SK-MEL-5 (cell line): ENCODE data around the gene ESYT2. TPM values are rescaled to one million over a fixed set of nuclear protein-coding genes. Genes with fewer than 3 reads are reported as not detected.
A peak's percentile ranks its signal among the peaks of the same experiment; 100 is the strongest.

Experiments used
- DNase-seq: peaks from one replicate; pipeline ENCODE4 v3.0.0-alpha.2; 2016; ENCODE audit warnings: low read depth, low spot score
- in situ Hi-C: cut with HindIII; loops from 2 replicates; pipeline ENCODE4 v1.10.0; 2016; ENCODE audit warnings: low sequenced_read_pairs, high pct_unique_total_duplicates, low pct_unique_long_range_greater_than_20kb
- total RNA-seq: library from RNA; depleted of rRNA; stranded (reverse); fragments of >200 nt; shearing (Covaris generic); gene quantifications from 2 replicates; pipeline ENCODE4 v1.2.3, GENCODE V29; 2014

ESYT2 gene
- total RNA-seq, 1 experiment from 2014 or later = 97.7 TPM

- in situ Hi-C loops = no loop called here
- DNase-seq = no peak
Observed at GRCh38 chr7:158834878-158835784, 5.8 kb upstream of the ESYT2 start.

GRCh38 chr7:158832994-158833393, 3.7 kb upstream of the ESYT2 start:
- no peak for DNase-seq
- in situ Hi-C loops = no loop called here

- no peak for DNase-seq
- in situ Hi-C loops = no loop called here
Observed at GRCh38 chr7:158831738-158832091, 2.4 kb upstream of the ESYT2 start.

DNA sequence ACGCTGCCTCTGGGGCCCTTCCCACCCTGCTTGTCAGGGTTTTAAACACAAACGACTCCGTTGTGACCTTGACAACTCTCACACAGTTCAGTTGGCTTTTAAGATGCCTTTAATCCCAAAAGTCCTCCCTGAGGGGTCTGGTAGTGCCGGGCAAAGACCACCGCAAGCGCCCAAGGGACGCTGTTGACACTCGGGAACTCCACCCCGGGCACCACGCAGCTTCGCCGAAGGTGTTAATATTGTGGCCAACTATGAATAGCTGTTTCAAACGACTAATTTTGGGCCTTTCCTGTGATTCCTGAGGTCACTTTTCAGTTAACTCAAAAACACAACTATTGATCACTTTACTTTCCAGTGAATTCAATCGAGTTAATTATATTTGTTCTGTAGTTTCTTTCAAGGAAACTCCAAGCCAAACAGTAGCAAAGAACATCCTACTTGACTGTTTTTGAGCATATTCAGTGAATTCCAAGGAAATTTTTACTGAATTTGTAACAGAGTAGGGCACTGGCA, 958 bp upstream of the ESYT2 start:
- no peak for DNase-seq
- in situ Hi-C loops = no loop called here

DNA sequence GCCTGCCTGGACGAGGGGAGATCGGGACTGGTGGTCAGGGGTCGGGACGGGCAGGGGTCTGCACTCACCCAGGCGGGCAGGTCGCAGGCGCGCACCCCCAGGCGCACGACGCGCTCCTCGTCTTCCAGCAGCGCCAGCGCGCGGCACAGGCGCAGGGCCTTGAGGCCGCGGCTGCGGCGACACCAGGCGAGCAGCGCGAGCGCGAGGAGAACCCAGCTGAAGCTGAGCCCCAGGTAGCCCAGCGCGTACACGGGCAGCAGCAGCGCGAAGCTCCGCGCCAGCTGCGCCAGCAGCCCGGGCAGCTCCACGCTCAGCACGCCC, 328 bp downstream of the ESYT2 start:
- peak; percentile 69 for DNase-seq
- in situ Hi-C loops = no loop called here

- DNase-seq = peak; percentile 22
- in situ Hi-C loops = no loop called here
Observed at GRCh38 chr7:158828133-158829020, 932 bp downstream of the ESYT2 start.

DNA sequence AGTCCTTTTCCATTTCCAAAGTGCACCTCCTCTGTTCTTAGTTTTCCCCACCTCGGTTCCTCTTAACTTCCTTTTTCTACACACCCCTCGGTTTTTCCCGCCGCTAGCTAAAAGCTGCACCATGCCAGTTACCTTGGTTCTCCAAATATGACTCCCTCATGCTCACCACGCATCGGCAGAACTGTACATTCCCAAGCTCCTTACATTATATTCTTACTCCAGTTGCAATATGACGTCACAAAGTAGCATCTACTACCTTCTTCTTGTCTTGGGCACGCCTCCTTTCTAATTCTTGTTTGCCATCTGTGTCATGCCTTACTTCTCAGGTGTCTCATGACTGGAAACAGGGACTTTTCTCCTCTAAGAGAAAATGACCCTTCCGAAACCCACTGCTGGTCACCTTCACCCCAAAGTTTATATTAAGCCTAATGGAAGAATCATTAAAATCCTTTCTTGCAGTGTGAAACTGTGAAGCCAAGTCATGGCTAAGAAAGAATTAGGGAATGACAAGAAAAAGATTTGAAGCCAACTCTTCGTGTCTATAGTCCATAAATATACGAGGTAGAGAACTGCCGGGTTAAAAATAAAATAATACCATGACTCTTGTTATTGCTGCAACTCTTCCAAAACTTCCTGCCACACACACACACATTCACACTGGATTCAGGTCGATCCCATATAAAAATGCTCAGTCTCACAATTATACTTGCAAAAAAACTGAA, 1.7 kb downstream of the ESYT2 start:
- peak; percentile 63 for DNase-seq
- in situ Hi-C loops = no loop called here

GRCh38 chr7:158825628-158826289, 3.5 kb downstream of the ESYT2 start:
- in situ Hi-C loops = no loop called here
- no peak for DNase-seq

- in situ Hi-C loops = no loop called here
Observed at GRCh38 chr7:158824028-158824427, 5.3 kb downstream of the ESYT2 start.

GRCh38 chr7:158821171-158822031, 7.9 kb downstream of the ESYT2 start:
- in situ Hi-C loops = no loop called here
- peak; percentile 94 for DNase-seq

More at GRCh38 chr7:158824028-158824427, 5.3 kb downstream of the ESYT2 start:
- no peak for DNase-seq

GRCh38 chr7:158820656-158821055, 8.7 kb downstream of the ESYT2 start:
- DNase-seq = no peak
- in situ Hi-C loops = no loop called here

- in situ Hi-C loops = no loop called here
- DNase-seq = peak; percentile 54
Observed at GRCh38 chr7:158819571-158820203, 9.6 kb downstream of the ESYT2 start.

DNA sequence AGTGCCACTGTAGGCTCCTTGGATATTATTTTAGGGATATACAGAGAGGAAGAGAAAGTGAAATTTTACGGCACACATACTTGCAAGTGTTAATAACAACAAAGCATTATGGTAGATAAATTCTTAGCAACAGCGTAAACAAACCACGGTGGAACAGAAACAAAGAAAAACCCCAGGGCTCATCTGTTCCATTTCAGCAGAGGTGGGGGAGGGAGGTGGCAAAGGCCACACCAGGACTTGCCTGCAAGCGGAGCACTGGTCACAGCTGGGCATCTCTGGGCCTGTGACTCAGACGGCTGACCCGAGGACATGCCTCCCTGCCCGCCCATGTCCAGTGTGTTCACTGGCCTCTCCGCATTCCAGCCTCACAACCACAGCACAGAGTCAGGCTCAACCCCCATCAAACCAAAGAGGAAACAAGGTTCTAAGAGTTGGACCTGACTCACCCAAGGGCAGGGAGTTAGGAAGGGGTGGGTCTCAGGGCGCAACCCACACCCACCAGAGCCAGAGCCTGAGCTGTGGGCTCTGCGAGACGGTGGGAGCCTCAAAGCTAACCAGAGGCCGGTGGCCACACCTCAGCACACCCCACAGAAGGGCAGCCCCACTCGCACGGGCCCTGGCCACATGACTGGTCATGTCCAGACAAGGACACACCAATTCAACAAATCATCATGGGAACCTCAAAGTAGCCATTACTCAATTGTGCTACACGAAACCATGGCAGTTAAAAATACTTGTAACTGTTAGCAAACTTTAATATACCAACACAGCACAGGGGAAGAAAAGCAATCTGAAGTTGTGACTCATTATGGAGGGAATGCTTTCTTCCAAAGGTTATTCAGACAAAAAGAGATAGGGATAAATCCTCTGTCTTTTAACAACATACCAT, 10.7 kb downstream of the ESYT2 start:
- in situ Hi-C loops = no loop called here
- DNase-seq = peak; percentile 83

GRCh38 chr7:158816995-158817394, 12.3 kb downstream of the ESYT2 start:
- in situ Hi-C loops = no loop called here
- no peak for DNase-seq

DNA sequence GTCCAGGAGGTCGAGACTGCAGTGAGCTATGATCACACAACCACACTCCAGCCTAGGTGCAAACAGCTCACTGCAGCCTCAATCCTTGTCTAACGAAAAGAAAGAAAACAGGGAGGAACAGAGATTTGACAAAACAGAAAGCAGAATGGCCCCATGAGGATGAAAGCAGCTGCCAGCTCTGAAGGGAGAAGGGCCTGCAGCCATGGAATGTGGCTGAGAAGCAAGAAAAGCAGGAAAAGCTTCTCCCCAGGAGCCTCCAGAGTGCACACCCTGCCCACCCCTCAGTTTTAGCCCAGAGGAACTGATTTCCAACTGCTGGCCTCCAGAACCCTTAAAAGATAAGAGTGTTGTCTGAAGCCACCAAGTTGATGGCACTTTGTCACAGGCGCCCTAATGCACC, 13.0 kb downstream of the ESYT2 start:
- DNase-seq = no peak
- in situ Hi-C loops = no loop called here
